Measurements from ENCODE around the gene AKNA.

DNA sequence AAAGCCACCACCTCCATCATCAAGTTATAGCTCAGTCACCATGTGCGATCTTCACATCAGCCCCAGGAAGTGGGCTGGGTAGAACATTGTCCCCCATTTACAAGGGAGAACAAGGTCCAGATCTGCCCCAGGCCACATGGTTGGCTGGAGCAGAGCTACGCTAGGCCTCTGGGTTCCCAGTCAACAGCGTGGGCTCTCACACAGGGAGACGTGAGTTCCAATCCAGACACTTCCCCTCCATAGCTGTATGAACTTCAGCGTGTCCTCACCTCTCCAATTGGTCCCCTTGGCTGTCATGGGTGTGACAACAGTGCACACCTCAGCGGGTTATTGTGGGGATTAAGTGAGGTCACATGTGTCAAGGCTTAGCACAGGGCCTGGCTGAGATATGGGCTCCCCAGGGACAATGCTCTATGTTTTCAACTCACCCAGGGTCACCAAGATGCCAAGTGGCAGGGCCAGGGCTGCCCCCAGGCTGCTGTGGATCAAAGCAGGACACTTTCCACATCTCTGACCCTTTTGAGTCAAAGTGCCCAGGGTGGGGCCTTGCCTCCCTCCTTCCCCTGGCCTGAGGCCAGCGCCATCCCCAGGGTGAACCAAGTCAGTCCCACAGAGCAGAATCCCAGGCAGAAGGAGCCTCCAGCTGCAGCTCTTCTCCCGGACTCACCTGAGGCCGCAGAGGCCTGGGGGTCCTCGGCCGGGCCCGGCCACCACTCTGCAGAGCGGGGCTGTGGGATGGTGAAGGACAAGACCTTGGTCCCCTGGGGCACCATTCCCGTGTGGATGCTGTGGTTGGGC, 19.8 kb downstream of the AKNA start:
- TF ChIP-seq, protein P1, sequence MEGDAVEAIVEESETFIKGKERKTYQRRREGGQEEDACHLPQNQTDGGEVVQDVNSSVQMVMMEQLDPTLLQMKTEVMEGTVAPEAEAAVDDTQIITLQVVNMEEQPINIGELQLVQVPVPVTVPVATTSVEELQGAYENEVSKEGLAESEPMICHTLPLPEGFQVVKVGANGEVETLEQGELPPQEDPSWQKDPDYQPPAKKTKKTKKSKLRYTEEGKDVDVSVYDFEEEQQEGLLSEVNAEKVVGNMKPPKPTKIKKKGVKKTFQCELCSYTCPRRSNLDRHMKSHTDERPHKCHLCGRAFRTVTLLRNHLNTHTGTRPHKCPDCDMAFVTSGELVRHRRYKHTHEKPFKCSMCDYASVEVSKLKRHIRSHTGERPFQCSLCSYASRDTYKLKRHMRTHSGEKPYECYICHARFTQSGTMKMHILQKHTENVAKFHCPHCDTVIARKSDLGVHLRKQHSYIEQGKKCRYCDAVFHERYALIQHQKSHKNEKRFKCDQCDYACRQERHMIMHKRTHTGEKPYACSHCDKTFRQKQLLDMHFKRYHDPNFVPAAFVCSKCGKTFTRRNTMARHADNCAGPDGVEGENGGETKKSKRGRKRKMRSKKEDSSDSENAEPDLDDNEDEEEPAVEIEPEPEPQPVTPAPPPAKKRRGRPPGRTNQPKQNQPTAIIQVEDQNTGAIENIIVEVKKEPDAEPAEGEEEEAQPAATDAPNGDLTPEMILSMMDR (IDR thresholded peaks at IDR 0.05; ENCODE audit: low read length): no peak
- TF ChIP-seq EZH2phosphoT487 (IDR thresholded peaks at IDR 0.05; ENCODE audit: low read length) (no peak), EZH2 (optimal IDR thresholded peaks at IDR 0.05; ENCODE audit: low read depth, low read length) (no peak)
